ENCODE measurements around the gene KIAA1614.
A peak's percentile ranks its signal among the peaks of the same experiment; 100 is the strongest.
"Not testable (repeated sequence)": the region's sequence is repeated elsewhere in the genome, so short reads cannot be mapped to it uniquely, and the experiment has no call there.

KIAA1614 gene

GRCh38 chr1:180941518-180942275 is 29.0 kb downstream of the KIAA1614 start:
- no peak for DNase-seq (ENCODE audit: low read depth)

GRCh38 chr1:180945151-180945550 is 32.5 kb downstream of the KIAA1614 start:
- DNase-seq (ENCODE audit: low read depth), result no peak

- no peak for DNase-seq (ENCODE audit: low read depth)
Observed at GRCh38 chr1:180945551-180945950, 32.9 kb downstream of the KIAA1614 start.

GRCh38 chr1:180946056-180946455 is 33.4 kb downstream of the KIAA1614 start:
- no peak for DNase-seq (ENCODE audit: low read depth)

- DNase-seq (ENCODE audit: low read depth), result no peak
Observed at GRCh38 chr1:180946541-180947498, 34.1 kb downstream of the KIAA1614 start.

- DNase-seq (ENCODE audit: low read depth), result no peak
Observed at GRCh38 chr1:180947499-180947885, 34.8 kb downstream of the KIAA1614 start.

GRCh38 chr1:180947901-180948640 is 35.4 kb downstream of the KIAA1614 start:
- no peak for DNase-seq (ENCODE audit: low read depth)

- DNase-seq (ENCODE audit: low read depth), result no peak
Observed at GRCh38 chr1:180948641-180949615, 36.2 kb downstream of the KIAA1614 start.

GRCh38 chr1:180949616-180950000 is 36.9 kb downstream of the KIAA1614 start:
- no peak for DNase-seq (ENCODE audit: low read depth)

GRCh38 chr1:180950321-180950720 is 37.6 kb downstream of the KIAA1614 start:
- DNase-seq (ENCODE audit: low read depth), result no peak

- no peak for DNase-seq (ENCODE audit: low read depth)
Observed at GRCh38 chr1:180951186-180951745, 38.6 kb downstream of the KIAA1614 start.

- DNase-seq (ENCODE audit: low read depth), result no peak
Observed at GRCh38 chr1:180951836-180952656, 39.3 kb downstream of the KIAA1614 start.

- DNase-seq (ENCODE audit: low read depth), result no peak
Observed at GRCh38 chr1:180952657-180953013, 39.9 kb downstream of the KIAA1614 start.

- DNase-seq (ENCODE audit: low read depth), result no peak
Observed at GRCh38 chr1:180953291-180954004, 40.8 kb downstream of the KIAA1614 start.

- peak; percentile 55 for DNase-seq (ENCODE audit: low read depth)
Observed at GRCh38 chr1:180954005-180954800, 41.5 kb downstream of the KIAA1614 start.

GRCh38 chr1:180954801-180955165 is 42.1 kb downstream of the KIAA1614 start:
- no peak for DNase-seq (ENCODE audit: low read depth)

- DNase-seq (ENCODE audit: low read depth), result no peak
Observed at GRCh38 chr1:180956028-180956640, 43.4 kb downstream of the KIAA1614 start.

- not testable (repeated sequence) for DNase-seq (ENCODE audit: low read depth)
Observed at GRCh38 chr1:180959620-180960019, 46.9 kb downstream of the KIAA1614 start.

Measured in activated T-helper 9 cell treated with anti-CD3 and anti-CD28 coated beads, Interleukin-2, amount 50 U/mL, for 16 hours (primary cell).